ENCODE results near the gene TM4SF5.

The TM4SF5 gene

GRCh38 chr17:4785311-4786105 lies 13.8 kb downstream of the TM4SF5 start:
- TF ChIP-seq REST (IDR thresholded peaks at IDR 0.05; ENCODE audit: insufficient replicate concordance, low read depth) (no peak), GABPA (IDR thresholded peaks at IDR 0.05; ENCODE audit: low read depth) (no peak), SPI1 (IDR thresholded peaks at IDR 0.05; ENCODE audit: borderline replicate concordance, low read depth) (no peak), POLR2AphosphoS5 (IDR thresholded peaks at IDR 0.05; ENCODE audit: low read depth) (no peak)
- TF ChIP-seq, protein P1, sequence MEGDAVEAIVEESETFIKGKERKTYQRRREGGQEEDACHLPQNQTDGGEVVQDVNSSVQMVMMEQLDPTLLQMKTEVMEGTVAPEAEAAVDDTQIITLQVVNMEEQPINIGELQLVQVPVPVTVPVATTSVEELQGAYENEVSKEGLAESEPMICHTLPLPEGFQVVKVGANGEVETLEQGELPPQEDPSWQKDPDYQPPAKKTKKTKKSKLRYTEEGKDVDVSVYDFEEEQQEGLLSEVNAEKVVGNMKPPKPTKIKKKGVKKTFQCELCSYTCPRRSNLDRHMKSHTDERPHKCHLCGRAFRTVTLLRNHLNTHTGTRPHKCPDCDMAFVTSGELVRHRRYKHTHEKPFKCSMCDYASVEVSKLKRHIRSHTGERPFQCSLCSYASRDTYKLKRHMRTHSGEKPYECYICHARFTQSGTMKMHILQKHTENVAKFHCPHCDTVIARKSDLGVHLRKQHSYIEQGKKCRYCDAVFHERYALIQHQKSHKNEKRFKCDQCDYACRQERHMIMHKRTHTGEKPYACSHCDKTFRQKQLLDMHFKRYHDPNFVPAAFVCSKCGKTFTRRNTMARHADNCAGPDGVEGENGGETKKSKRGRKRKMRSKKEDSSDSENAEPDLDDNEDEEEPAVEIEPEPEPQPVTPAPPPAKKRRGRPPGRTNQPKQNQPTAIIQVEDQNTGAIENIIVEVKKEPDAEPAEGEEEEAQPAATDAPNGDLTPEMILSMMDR (IDR thresholded peaks at IDR 0.05; ENCODE audit: insufficient read depth, low read length): no peak
- peaks cover 13% of the 10 kb centered on the region for H3K27me3 ChIP-seq (ENCODE audit: insufficient read depth, poor library complexity, severe bottlenecking)

DNA sequence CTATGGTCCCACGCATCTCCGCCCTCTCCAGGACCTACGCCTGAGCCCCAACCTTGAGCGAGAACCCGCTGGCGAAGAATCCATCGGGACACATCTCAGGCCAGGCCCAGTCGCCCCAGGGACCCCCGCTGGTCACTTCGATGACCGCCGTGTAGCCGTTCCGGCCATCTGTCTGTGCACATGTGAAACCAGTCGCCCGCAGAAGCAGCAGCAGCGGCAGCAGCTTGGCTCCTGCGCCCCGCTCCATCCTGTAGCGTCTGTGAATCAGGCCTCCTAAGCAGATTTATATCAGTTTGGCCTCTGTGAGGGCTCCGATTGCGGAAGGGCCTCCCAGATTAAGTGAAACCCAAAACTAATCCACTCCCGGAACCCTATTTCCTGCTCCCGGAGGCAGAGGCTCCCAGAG lies 14.4 kb downstream of the TM4SF5 start, which contains the start of gene VMO1:
TSS of gene VMO1 (minus strand) at position 259 of the 406 bp plus-strand sequence. CDS start at position 247, 12 bp downstream.
- no peak for DNase-seq (ENCODE audit: low read depth in 1 of 2, low spot score in 1 of 2)
- TF ChIP-seq, protein P1 (IDR thresholded peaks at IDR 0.05; ENCODE audit: insufficient read depth, low read length): no peak
- TF ChIP-seq REST (IDR thresholded peaks at IDR 0.05; ENCODE audit: insufficient replicate concordance, low read depth) (no peak), SPI1 (IDR thresholded peaks at IDR 0.05; ENCODE audit: borderline replicate concordance, low read depth) (no peak), GABPA (IDR thresholded peaks at IDR 0.05; ENCODE audit: low read depth) (no peak), POLR2AphosphoS5 (IDR thresholded peaks at IDR 0.05; ENCODE audit: low read depth) (no peak)
- no peak within 1 kb of the TSS for H3K4me3 ChIP-seq (replicated peaks; ENCODE audit: insufficient read depth, low read length)
- peaks cover 13% of the 10 kb centered on the region for H3K27me3 ChIP-seq (ENCODE audit: insufficient read depth, poor library complexity, severe bottlenecking)
- H3K27ac ChIP-seq (replicated peaks): no peak within 1 kb of the TSS

More at GRCh38 chr17:4785311-4786105, 13.8 kb downstream of the TM4SF5 start:
- Histone ChIP-seq H3K4me3 (replicated peaks; ENCODE audit: insufficient read depth, low read length) (no peak overlapping the region), H3K27ac (replicated peaks) (no peak overlapping the region)
- DNase-seq (ENCODE audit: low read depth in 1 of 2, low spot score in 1 of 2): no peak

- no peak overlapping the region for H3K4me3 ChIP-seq (replicated peaks; ENCODE audit: insufficient read depth, low read length)
- no peak overlapping the region for H3K27ac ChIP-seq (replicated peaks)
- no peak for DNase-seq (ENCODE audit: low read depth in 1 of 2, low spot score in 1 of 2)
- TF ChIP-seq POLR2AphosphoS5 (IDR thresholded peaks at IDR 0.05; ENCODE audit: low read depth) (no peak), SPI1 (IDR thresholded peaks at IDR 0.05; ENCODE audit: borderline replicate concordance, low read depth) (no peak), REST (IDR thresholded peaks at IDR 0.05; ENCODE audit: insufficient replicate concordance, low read depth) (no peak), GABPA (IDR thresholded peaks at IDR 0.05; ENCODE audit: low read depth) (no peak)
- TF ChIP-seq, protein P1 (IDR thresholded peaks at IDR 0.05; ENCODE audit: insufficient read depth, low read length): no peak
- H3K27me3 ChIP-seq (ENCODE audit: insufficient read depth, poor library complexity, severe bottlenecking): peaks cover 13% of the 10 kb centered on the region
These were observed 14.8 kb downstream of the TM4SF5 start for GRCh38 chr17:4786516-4786915.

All from HL-60 (cell line).